HepG2 (cell line): ENCODE results near the gene BMP2. TPM values are rescaled to one million over a fixed set of nuclear protein-coding genes. Genes with fewer than 3 reads are reported as not detected.

Source experiments
- ARNT ChIP-seq: fragments of 450-650 bp; IDR thresholded peaks from 2 replicates; pipeline ENCODE4 v1.6.1; 2017
- RAD51 ChIP-seq: fragments of 450-650 bp; IDR thresholded peaks from 2 replicates; pipeline ENCODE4 v1.6.1; 2016; ENCODE audit warnings: borderline replicate concordance
- polyA plus RNA-seq, 8 experiments: library from polyadenylated mRNA; depleted of rRNA in 3 of 8; stranded (reverse) in 7 of 8; unstranded in 1 of 8; fragments of >200 nt; fragmentation: Illumina TruSeq in 4 of 8; extraction: Trizol in 4 of 8; gene quantifications; 2 replicates each; pipeline versions ENCODE4 v1.2.1 to v1.2.3, GENCODE V29; 2011 to 2016; ENCODE audit warnings: low read depth in 4 of 8, missing spikeins in 1 of 8, mixed read lengths in 1 of 8; ENCODE audit not compliant: insufficient read depth in 1 of 8
- total RNA-seq, 5 experiments: library from RNA; depleted of rRNA; stranded (reverse); fragments of >200 nt; fragmentation: Illumina TruSeq; extraction: Trizol; gene quantifications; 2 replicates each; pipeline ENCODE4 v1.2.3, GENCODE V29; 2016; ENCODE audit warnings: low read depth in 1 of 5
- TF ChIP-seq, protein P1 (sequence below): IDR thresholded peaks from 2 replicates; pipeline ENCODE4 v1.4.0; 2020; ENCODE audit warnings: mild to moderate bottlenecking, missing genetic modification reagents
- TF ChIP-seq, protein P2 (sequence below): sonication (generic); formaldehyde crosslinking; IDR thresholded peaks from 2 replicates; pipeline ENCODE4 v1.4.0; 2020; ENCODE audit warnings: missing genetic modification reagents, borderline replicate concordance
- TF ChIP-seq, protein P3 (sequence below): IDR thresholded peaks from 2 replicates; pipeline ENCODE4 v1.6.1; 2016; ENCODE audit warnings: missing biosample characterization, missing genetic modification reagents, low read depth

BMP2 gene
- total and polyA plus RNA-seq, 2 of the 13 experiments (the other 11 are each of a cell fraction or from before 2014, with no cell fraction given), result 0.02 to 0.03 TPM

DNA sequence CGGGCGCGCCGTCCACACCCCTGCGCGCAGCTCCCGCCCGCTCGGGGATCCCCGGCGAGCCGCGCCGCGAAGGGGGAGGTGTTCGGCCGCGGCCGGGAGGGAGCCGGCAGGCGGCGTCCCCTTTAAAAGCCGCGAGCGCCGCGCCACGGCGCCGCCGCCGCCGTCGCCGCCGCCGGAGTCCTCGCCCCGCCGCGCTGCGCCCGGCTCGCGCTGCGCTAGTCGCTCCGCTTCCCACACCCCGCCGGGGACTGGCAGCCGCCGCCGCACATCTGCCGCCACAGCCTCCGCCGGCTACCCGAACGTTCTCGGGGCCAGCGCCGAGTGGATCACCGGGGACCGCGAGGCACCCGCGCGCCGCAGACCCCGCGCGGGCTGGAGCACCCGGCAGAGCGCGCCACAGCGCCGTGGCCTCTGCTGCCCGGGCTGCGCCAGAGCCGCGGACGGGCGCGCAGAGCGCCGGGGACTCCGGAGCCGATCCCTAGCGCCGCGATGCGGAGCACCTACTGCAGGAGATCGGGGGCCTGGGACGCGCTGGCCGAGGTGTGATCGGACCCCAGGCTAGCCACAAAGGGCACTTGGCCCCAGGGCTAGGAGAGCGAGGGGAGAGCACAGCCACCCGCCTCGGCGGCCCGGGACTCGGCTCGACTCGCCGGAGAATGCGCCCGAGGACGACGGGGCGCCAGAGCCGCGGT, at the start of gene BMP2 (continued):
- TF ChIP-seq, protein P1, sequence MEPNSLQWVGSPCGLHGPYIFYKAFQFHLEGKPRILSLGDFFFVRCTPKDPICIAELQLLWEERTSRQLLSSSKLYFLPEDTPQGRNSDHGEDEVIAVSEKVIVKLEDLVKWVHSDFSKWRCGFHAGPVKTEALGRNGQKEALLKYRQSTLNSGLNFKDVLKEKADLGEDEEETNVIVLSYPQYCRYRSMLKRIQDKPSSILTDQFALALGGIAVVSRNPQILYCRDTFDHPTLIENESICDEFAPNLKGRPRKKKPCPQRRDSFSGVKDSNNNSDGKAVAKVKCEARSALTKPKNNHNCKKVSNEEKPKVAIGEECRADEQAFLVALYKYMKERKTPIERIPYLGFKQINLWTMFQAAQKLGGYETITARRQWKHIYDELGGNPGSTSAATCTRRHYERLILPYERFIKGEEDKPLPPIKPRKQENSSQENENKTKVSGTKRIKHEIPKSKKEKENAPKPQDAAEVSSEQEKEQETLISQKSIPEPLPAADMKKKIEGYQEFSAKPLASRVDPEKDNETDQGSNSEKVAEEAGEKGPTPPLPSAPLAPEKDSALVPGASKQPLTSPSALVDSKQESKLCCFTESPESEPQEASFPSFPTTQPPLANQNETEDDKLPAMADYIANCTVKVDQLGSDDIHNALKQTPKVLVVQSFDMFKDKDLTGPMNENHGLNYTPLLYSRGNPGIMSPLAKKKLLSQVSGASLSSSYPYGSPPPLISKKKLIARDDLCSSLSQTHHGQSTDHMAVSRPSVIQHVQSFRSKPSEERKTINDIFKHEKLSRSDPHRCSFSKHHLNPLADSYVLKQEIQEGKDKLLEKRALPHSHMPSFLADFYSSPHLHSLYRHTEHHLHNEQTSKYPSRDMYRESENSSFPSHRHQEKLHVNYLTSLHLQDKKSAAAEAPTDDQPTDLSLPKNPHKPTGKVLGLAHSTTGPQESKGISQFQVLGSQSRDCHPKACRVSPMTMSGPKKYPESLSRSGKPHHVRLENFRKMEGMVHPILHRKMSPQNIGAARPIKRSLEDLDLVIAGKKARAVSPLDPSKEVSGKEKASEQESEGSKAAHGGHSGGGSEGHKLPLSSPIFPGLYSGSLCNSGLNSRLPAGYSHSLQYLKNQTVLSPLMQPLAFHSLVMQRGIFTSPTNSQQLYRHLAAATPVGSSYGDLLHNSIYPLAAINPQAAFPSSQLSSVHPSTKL (CRISPR knock-in tag), result no peak
- TF ChIP-seq, protein P2, sequence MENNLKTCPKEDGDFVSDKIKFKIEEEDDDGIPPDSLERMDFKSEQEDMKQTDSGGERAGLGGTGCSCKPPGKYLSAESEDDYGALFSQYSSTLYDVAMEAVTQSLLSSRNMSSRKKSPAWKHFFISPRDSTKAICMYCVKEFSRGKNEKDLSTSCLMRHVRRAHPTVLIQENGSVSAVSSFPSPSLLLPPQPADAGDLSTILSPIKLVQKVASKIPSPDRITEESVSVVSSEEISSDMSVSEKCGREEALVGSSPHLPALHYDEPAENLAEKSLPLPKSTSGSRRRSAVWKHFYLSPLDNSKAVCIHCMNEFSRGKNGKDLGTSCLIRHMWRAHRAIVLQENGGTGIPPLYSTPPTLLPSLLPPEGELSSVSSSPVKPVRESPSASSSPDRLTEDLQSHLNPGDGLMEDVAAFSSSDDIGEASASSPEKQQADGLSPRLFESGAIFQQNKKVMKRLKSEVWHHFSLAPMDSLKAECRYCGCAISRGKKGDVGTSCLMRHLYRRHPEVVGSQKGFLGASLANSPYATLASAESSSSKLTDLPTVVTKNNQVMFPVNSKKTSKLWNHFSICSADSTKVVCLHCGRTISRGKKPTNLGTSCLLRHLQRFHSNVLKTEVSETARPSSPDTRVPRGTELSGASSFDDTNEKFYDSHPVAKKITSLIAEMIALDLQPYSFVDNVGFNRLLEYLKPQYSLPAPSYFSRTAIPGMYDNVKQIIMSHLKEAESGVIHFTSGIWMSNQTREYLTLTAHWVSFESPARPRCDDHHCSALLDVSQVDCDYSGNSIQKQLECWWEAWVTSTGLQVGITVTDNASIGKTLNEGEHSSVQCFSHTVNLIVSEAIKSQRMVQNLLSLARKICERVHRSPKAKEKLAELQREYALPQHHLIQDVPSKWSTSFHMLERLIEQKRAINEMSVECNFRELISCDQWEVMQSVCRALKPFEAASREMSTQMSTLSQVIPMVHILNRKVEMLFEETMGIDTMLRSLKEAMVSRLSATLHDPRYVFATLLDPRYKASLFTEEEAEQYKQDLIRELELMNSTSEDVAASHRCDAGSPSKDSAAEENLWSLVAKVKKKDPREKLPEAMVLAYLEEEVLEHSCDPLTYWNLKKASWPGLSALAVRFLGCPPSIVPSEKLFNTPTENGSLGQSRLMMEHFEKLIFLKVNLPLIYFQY, result no peak
- no peak for TF ChIP-seq ARNT
- TF ChIP-seq, protein P3, sequence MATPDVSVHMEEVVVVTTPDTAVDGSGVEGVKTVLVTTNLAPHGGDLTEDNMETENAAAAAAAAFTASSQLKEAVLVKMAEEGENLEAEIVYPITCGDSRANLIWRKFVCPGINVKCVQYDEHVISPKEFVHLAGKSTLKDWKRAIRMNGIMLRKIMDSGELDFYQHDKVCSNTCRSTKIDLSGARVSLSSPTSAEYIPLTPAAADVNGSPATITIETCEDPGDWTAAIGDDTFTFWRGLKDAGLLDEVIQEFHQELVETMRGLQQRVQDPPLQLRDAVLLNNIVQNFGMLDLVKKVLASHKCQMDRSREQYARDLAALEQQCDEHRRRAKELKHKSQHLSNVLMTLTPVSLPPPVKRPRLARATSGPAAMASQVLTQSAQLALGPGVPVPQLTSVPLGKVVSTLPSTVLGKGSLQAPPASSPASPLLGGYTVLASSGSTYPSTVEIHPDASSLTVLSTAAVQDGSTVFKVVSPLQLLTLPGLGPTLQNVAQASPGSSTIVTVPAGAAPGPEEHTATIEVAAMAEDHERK (CRISPR knock-in tag), result no peak
- no peak for TF ChIP-seq RAD51
